Erythroblast (primary cell): ENCODE measurements around the gene RADIL.

Source experiments
- GATA1 ChIP-seq: IDR thresholded peaks from 2 replicates; pipeline ENCODE4 v1.6.1; 2011; ENCODE audit warnings: low read depth, mild to moderate bottlenecking, control low read depth, low read length, moderate library complexity
- POLR2A ChIP-seq: IDR thresholded peaks from 2 replicates; pipeline ENCODE4 v1.6.1; 2011; ENCODE audit warnings: mild to moderate bottlenecking, low read length

DNA sequence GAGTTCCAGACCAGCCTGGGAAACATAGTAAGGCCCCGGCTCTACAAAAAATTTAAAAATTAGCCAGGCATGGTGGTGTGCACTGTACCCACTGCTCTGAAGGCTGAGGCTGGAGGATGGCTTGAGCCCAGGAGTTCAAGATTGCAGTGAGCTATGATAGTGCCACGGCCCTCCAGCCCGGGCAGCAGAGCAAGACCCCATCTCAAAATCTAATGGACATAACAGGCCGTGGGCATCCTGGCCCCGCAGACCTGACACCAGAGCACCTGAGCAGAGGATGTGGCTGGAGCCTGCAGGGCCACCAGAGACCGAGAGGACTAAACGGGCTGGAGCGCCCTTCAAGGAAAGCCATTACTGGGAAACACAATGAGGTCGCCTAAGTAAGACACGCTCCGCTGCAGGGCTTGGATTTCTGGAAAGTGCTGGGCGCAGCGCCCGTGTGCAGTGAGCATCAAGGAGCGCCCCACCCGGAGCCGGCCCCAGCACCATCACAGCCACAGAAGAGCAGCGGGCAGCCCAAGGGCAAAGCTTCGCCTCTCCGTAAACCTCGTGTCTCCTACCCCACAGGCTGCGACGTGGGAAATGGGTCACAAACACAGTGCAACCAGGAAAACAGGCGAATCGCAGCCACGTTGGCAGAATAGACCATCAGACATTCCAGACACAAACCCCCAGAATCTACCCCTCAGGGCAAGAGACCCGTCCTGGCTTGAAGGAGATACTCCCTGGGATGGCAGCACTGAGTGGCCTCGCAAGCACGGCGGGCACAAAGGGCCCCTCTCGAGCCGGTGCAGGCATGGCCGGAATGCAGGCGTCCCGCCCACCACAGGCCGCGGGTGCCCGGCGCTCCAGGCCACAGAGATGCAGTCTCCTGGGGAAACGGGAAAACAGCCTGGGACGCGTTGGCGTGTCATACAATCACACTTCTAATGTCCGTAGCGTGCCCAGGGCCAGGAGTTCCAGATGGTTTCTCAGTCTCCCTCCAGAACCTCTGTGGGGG is 4.9 kb downstream of the RADIL start:
- TF ChIP-seq POLR2A (no peak), GATA1 (no peak)
